Neural crest cell (in vitro differentiated cells): Measurements from ENCODE around the gene WDFY4. TPM values are rescaled to one million over a fixed set of nuclear protein-coding genes. Genes with fewer than 3 reads are reported as not detected.

Experiments used
- DNase-seq: peaks from one replicate; pipeline ENCODE4 v3.0.0; 2021; ENCODE audit warnings: low read depth, mixed read lengths, low spot score
- H3K27ac Mint-ChIP-seq: one replicate; pipeline ENCODE4 v1.8.0; 2021; ENCODE audit warnings: mild to moderate bottlenecking, mixed read lengths; ENCODE audit not compliant: unreplicated experiment
- H3K27me3 Mint-ChIP-seq: 2 replicates; pipeline ENCODE4 v1.8.0; 2021; ENCODE audit warnings: low read depth, mild to moderate bottlenecking, mixed read lengths
- H3K36me3 Mint-ChIP-seq: 2 replicates; pipeline ENCODE4 v1.8.0; 2021; ENCODE audit warnings: low read depth, mild to moderate bottlenecking, mixed read lengths
- H3K4me1 Mint-ChIP-seq: 2 replicates; pipeline ENCODE4 v1.8.0; 2021; ENCODE audit warnings: mixed read lengths
- H3K4me3 Mint-ChIP-seq: one replicate; pipeline ENCODE4 v1.8.0; 2021; ENCODE audit warnings: mild to moderate bottlenecking, mixed read lengths
- H3K9me3 Mint-ChIP-seq: 2 replicates; pipeline ENCODE4 v1.8.0; 2021; ENCODE audit warnings: mixed read lengths
- CTCF ChIP-seq: fragments of 200-600 bp; sonication (generic); conservative IDR thresholded peaks from 2 replicates; pipeline ENCODE4 v1.5.0; 2021; ENCODE audit warnings: antibody characterized with exemption, mild to moderate bottlenecking
- total RNA-seq: library from RNA; stranded (reverse); gene quantifications from 2 replicates; pipeline ENCODE4 v1.2.1, GENCODE V29; 2021

Gene WDFY4
- total RNA-seq, 1 donor from 2014 or later, result not detected

GRCh38 chr10:48819783-48820182 is 135.1 kb downstream of the WDFY4 start:
- no peak overlapping the region for H3K4me3 Mint-ChIP-seq
- H3K27ac Mint-ChIP-seq, result no peak overlapping the region
- no peaks in the 10 kb centered on the region for H3K36me3 Mint-ChIP-seq
- DNase-seq, result no peak
- no peak for TF ChIP-seq CTCF
- no peaks in the 10 kb centered on the region for H3K9me3 Mint-ChIP-seq
- H3K27me3 Mint-ChIP-seq, result no peaks in the 10 kb centered on the region
- no peaks in the 10 kb centered on the region for H3K4me1 Mint-ChIP-seq

- no peaks in the 10 kb centered on the region for H3K9me3 Mint-ChIP-seq
- no peak for TF ChIP-seq CTCF
- H3K4me1 Mint-ChIP-seq, result no peaks in the 10 kb centered on the region
- no peaks in the 10 kb centered on the region for H3K27me3 Mint-ChIP-seq
- no peaks in the 10 kb centered on the region for H3K36me3 Mint-ChIP-seq
- no peak for DNase-seq
- H3K4me3 Mint-ChIP-seq, result no peak overlapping the region
- no peak overlapping the region for H3K27ac Mint-ChIP-seq
Measured at GRCh38 chr10:48820231-48820630, 135.6 kb downstream of the WDFY4 start.

GRCh38 chr10:48820699-48821098 is 136.0 kb downstream of the WDFY4 start:
- Mint-ChIP-seq H3K4me1 (no peaks in the 10 kb centered on the region), H3K9me3 (no peaks in the 10 kb centered on the region), H3K4me3 (no peak overlapping the region), H3K27ac (no peak overlapping the region), H3K27me3 (no peaks in the 10 kb centered on the region), H3K36me3 (no peaks in the 10 kb centered on the region)
- DNase-seq, result no peak
- no peak for TF ChIP-seq CTCF

- TF ChIP-seq CTCF, result no peak
- H3K9me3 Mint-ChIP-seq, result no peaks in the 10 kb centered on the region
- H3K4me3 Mint-ChIP-seq, result no peak overlapping the region
- H3K27me3 Mint-ChIP-seq, result peaks cover 4% of the 10 kb centered on the region
- no peak overlapping the region for H3K27ac Mint-ChIP-seq
- no peaks in the 10 kb centered on the region for H3K4me1 Mint-ChIP-seq
- no peak for DNase-seq
- no peaks in the 10 kb centered on the region for H3K36me3 Mint-ChIP-seq
Measured at GRCh38 chr10:48821111-48821510, 136.4 kb downstream of the WDFY4 start.

GRCh38 chr10:48821692-48822091 is 137.0 kb downstream of the WDFY4 start:
- no peak for DNase-seq
- no peak overlapping the region for H3K27ac Mint-ChIP-seq
- H3K4me1 Mint-ChIP-seq, result no peaks in the 10 kb centered on the region
- H3K4me3 Mint-ChIP-seq, result no peak overlapping the region
- peaks cover 4% of the 10 kb centered on the region for H3K27me3 Mint-ChIP-seq
- TF ChIP-seq CTCF, result no peak
- no peaks in the 10 kb centered on the region for H3K36me3 Mint-ChIP-seq
- no peaks in the 10 kb centered on the region for H3K9me3 Mint-ChIP-seq

- no peak for DNase-seq
- no peaks in the 10 kb centered on the region for H3K9me3 Mint-ChIP-seq
- H3K27me3 Mint-ChIP-seq, result no peaks in the 10 kb centered on the region
- no peaks in the 10 kb centered on the region for H3K4me1 Mint-ChIP-seq
- H3K4me3 Mint-ChIP-seq, result no peak overlapping the region
- TF ChIP-seq CTCF, result no peak
- H3K36me3 Mint-ChIP-seq, result no peaks in the 10 kb centered on the region
- no peak overlapping the region for H3K27ac Mint-ChIP-seq
Measured at GRCh38 chr10:48833674-48834073, 149.0 kb downstream of the WDFY4 start.
